DND-41 (cell line): Measurements from ENCODE around the gene PKP2.

ENCODE experiments used
- ATAC-seq: fragments of 200-7000 bp; cut with Tn5 transposase; 3 replicates; pipeline ENCODE4 v1.9.1; 2021; ENCODE audit warnings: low read depth; ENCODE audit not compliant: insufficient read depth
- DNase-seq: peaks from one replicate; pipeline ENCODE4 v3.0.0-alpha.2; 2020
- H2AFZ ChIP-seq: 2 replicates; pipeline ENCODE4 v1.6.0; 2012; ENCODE audit warnings: low read depth, low read length
- H3K27ac ChIP-seq: 2 replicates; pipeline ENCODE4 v1.5.1; 2012; ENCODE audit warnings: low read length, inconsistent platforms
- H3K27me3 ChIP-seq: fragments of 200-600 bp; sonication (generic); 2 replicates; pipeline ENCODE4 v1.6.0; 2012; ENCODE audit warnings: low read length, mild to moderate bottlenecking, inconsistent platforms; ENCODE audit not compliant: insufficient read depth, poor library complexity
- H3K36me3 ChIP-seq: 2 replicates; pipeline ENCODE4 v1.5.1; 2012; ENCODE audit warnings: low read length, inconsistent platforms; ENCODE audit not compliant: insufficient read depth
- H3K4me1 ChIP-seq: 2 replicates; pipeline ENCODE4 v1.5.1; 2012; ENCODE audit warnings: mild to moderate bottlenecking, low read length; ENCODE audit not compliant: insufficient read depth
- H3K4me2 ChIP-seq: 2 replicates; pipeline ENCODE4 v1.6.0; 2012; ENCODE audit warnings: mild to moderate bottlenecking, moderate library complexity, low read length, inconsistent platforms; ENCODE audit not compliant: insufficient read depth
- H3K4me3 ChIP-seq, 2 experiments: fragments of 200-600 bp in 1 of 2; shearing (Covaris generic) in 1 of 2; 2 replicates each; pipeline ENCODE4 v1.5.1; 2012 to 2016; ENCODE audit warnings: inconsistent platforms in 2 of 2, low read length in 2 of 2, mild to moderate bottlenecking in 2 of 2, low read depth in 1 of 2, moderate library complexity in 1 of 2
- H3K79me2 ChIP-seq: 2 replicates; pipeline ENCODE4 v1.6.0; 2012; ENCODE audit warnings: low read length, inconsistent platforms; ENCODE audit not compliant: insufficient read depth
- H3K9ac ChIP-seq: 2 replicates; pipeline ENCODE4 v1.6.0; 2012; ENCODE audit warnings: low read depth, mild to moderate bottlenecking, inconsistent platforms, low read length, moderate library complexity
- H3K9me3 ChIP-seq: 2 replicates; pipeline ENCODE4 v1.5.1; 2012; ENCODE audit warnings: low read length, moderate library complexity, mild to moderate bottlenecking, inconsistent platforms; ENCODE audit not compliant: insufficient read depth, severe bottlenecking
- H4K20me1 ChIP-seq: 2 replicates; pipeline ENCODE4 v1.6.0; 2012; ENCODE audit warnings: low read length; ENCODE audit not compliant: insufficient read depth
- CTCF ChIP-seq: IDR thresholded peaks from 2 replicates; pipeline ENCODE4 v1.5.1; 2012; ENCODE audit warnings: borderline replicate concordance, low read length, moderate library complexity, mild to moderate bottlenecking; ENCODE audit not compliant: poor library complexity, severe bottlenecking; ENCODE audit errors: extremely low read depth
- EZH2 ChIP-seq: IDR thresholded peaks from 3 replicates; pipeline ENCODE4 v1.6.1; 2012; ENCODE audit warnings: borderline replicate concordance, low read depth, mild to moderate bottlenecking, moderate library complexity, low read length, inconsistent platforms; ENCODE audit not compliant: severe bottlenecking

PKP2 gene

GRCh38 chr12:32860192-32860591 is 36.4 kb downstream of the PKP2 start:
- no peak for ATAC-seq
- no peaks in the 10 kb centered on the region for H3K27me3 ChIP-seq
- no peaks in the 10 kb centered on the region for H4K20me1 ChIP-seq
- H3K27ac ChIP-seq: no peak overlapping the region
- H3K36me3 ChIP-seq: no peaks in the 10 kb centered on the region
- no peak overlapping the region for H3K9ac ChIP-seq
- no peaks in the 10 kb centered on the region for H3K4me1 ChIP-seq
- H3K4me3 ChIP-seq: no peak overlapping the region
- TF ChIP-seq CTCF (no peak), EZH2 (no peak)
- no peak overlapping the region for H3K4me2 ChIP-seq
- no peaks in the 10 kb centered on the region for H3K79me2 ChIP-seq
- DNase-seq: no peak
- H2AFZ ChIP-seq: no peak overlapping the region
- H3K9me3 ChIP-seq: no peaks in the 10 kb centered on the region

- H3K9ac ChIP-seq: no peak overlapping the region
- no peak overlapping the region for H3K27ac ChIP-seq
- H3K4me2 ChIP-seq: no peak overlapping the region
- TF ChIP-seq CTCF (no peak), EZH2 (no peak)
- H2AFZ ChIP-seq: no peak overlapping the region
- ATAC-seq: no peak
- H3K36me3 ChIP-seq: no peaks in the 10 kb centered on the region
- DNase-seq: no peak
- H3K79me2 ChIP-seq: no peaks in the 10 kb centered on the region
- H4K20me1 ChIP-seq: no peaks in the 10 kb centered on the region
- no peak overlapping the region for H3K4me3 ChIP-seq
- H3K9me3 ChIP-seq: no peaks in the 10 kb centered on the region
- no peaks in the 10 kb centered on the region for H3K4me1 ChIP-seq
- no peaks in the 10 kb centered on the region for H3K27me3 ChIP-seq
Measured at GRCh38 chr12:32859389-32859788, 37.2 kb downstream of the PKP2 start.

GRCh38 chr12:32854716-32855115 is 41.9 kb downstream of the PKP2 start:
- H3K4me2 ChIP-seq: no peak overlapping the region
- H4K20me1 ChIP-seq: no peaks in the 10 kb centered on the region
- H3K9ac ChIP-seq: no peak overlapping the region
- no peak for DNase-seq
- H3K9me3 ChIP-seq: no peaks in the 10 kb centered on the region
- H3K4me3 ChIP-seq: no peak overlapping the region
- H3K79me2 ChIP-seq: no peaks in the 10 kb centered on the region
- H3K27ac ChIP-seq: no peak overlapping the region
- no peaks in the 10 kb centered on the region for H3K27me3 ChIP-seq
- no peaks in the 10 kb centered on the region for H3K36me3 ChIP-seq
- no peak for ATAC-seq
- no peak overlapping the region for H2AFZ ChIP-seq
- TF ChIP-seq EZH2 (no peak), CTCF (no peak)
- H3K4me1 ChIP-seq: no peaks in the 10 kb centered on the region

- Histone ChIP-seq H3K4me1 (no peaks in the 10 kb centered on the region), H3K79me2 (no peaks in the 10 kb centered on the region), H3K9me3 (no peaks in the 10 kb centered on the region), H2AFZ (no peak overlapping the region), H3K4me3 (no peak overlapping the region), H3K36me3 (no peaks in the 10 kb centered on the region), H3K4me2 (no peak overlapping the region), H3K27ac (no peak overlapping the region), H3K9ac (no peak overlapping the region), H3K27me3 (no peaks in the 10 kb centered on the region), H4K20me1 (no peaks in the 10 kb centered on the region)
- ATAC-seq (no peak), DNase-seq (no peak)
- TF ChIP-seq EZH2: no peak
- TF ChIP-seq CTCF: no peak
Measured at GRCh38 chr12:32854097-32854496, 42.5 kb downstream of the PKP2 start.
